HG02610 (cell line): ENCODE data around the gene FBXO42.
A peak's percentile ranks its signal among the peaks of the same experiment; 100 is the strongest.

Experiments
- ATAC-seq: cut with Tn5 transposase; IDR thresholded peaks from one replicate; pipeline ENCODE4 v1.9.1; 2021; ENCODE audit warnings: mild to moderate bottlenecking, moderate library complexity; ENCODE audit not compliant: unreplicated experiment

Gene FBXO42

GRCh38 chr1:16206547-16207317, 145.5 kb downstream of the FBXO42 start:
- ATAC-seq, result peak; percentile 83

- ATAC-seq, result peak; percentile 9
These were observed 146.3 kb downstream of the FBXO42 start for GRCh38 chr1:16205891-16206546.

GRCh38 chr1:16205334-16205671, 147.0 kb downstream of the FBXO42 start:
- no peak for ATAC-seq

- no peak for ATAC-seq
These were observed 147.5 kb downstream of the FBXO42 start for GRCh38 chr1:16204634-16205333.

- ATAC-seq, result no peak
These were observed 148.1 kb downstream of the FBXO42 start for GRCh38 chr1:16204216-16204615.

- no peak for ATAC-seq
These were observed 148.7 kb downstream of the FBXO42 start for GRCh38 chr1:16203550-16203949.

- no peak for ATAC-seq
These were observed 149.7 kb downstream of the FBXO42 start for GRCh38 chr1:16202281-16203210.

- no peak for ATAC-seq
These were observed 152.6 kb downstream of the FBXO42 start for GRCh38 chr1:16199700-16200099.

GRCh38 chr1:16199157-16199501, 153.2 kb downstream of the FBXO42 start:
- no peak for ATAC-seq

- no peak for ATAC-seq
These were observed 153.7 kb downstream of the FBXO42 start for GRCh38 chr1:16198444-16199156.

- no peak for ATAC-seq
These were observed 155.4 kb downstream of the FBXO42 start for GRCh38 chr1:16196874-16197273.
